ENCODE results near the gene CD37. TPM values are rescaled to one million over a fixed set of nuclear protein-coding genes. Genes with fewer than 3 reads are reported as not detected.

CD37 gene
- total and polyA plus RNA-seq, 2 of the 4 experiments (the other 2 are of a cell fraction) = not detected

- Histone ChIP-seq H3K79me1 (ENCODE audit: low read depth in 1 of 2, low read length in 2 of 2) (no peaks in the 10 kb centered on the region), H3K23ac (ENCODE audit: low read depth, low read length) (no peak overlapping the region), H3K36me3 (ENCODE audit: control insufficient read depth, insufficient read depth, low read length) (no peaks in the 10 kb centered on the region), H3K56ac (ENCODE audit: extremely low read depth, insufficient read depth, low read length) (no peak overlapping the region), H2AFZ (replicated peaks; ENCODE audit: low read length, poor library complexity) (no peak overlapping the region), H3K27me3 (ENCODE audit: control insufficient read depth, insufficient read depth, low read length) (peaks cover 10% of the 10 kb centered on the region), H3K27ac (ENCODE audit: insufficient read depth, low read length) (no peak overlapping the region), H3K4me3 (ENCODE audit: insufficient read depth, low read depth, low read length) (no peak overlapping the region), H4K5ac (ENCODE audit: low read depth, low read length) (no peak overlapping the region), H3K4me1 (ENCODE audit: control insufficient read depth, insufficient read depth, low read length) (no peaks in the 10 kb centered on the region), H3K9ac (ENCODE audit: low read depth, low read length) (no peak overlapping the region), H2BK5ac (ENCODE audit: low read depth, low read length, poor library complexity, severe bottlenecking) (no peak overlapping the region), H3K9me1 (ENCODE audit: insufficient read depth, low read length) (no peaks in the 10 kb centered on the region), H3K18ac (ENCODE audit: low read depth, low read length) (no peak overlapping the region), H3K14ac (replicated peaks; ENCODE audit: low read depth, low read length) (no peak overlapping the region), H2AK9ac (replicated peaks; ENCODE audit: low read depth, low read length, poor library complexity) (no peak overlapping the region), H2AK5ac (ENCODE audit: low read depth, low read length) (no peak overlapping the region), H2BK20ac (ENCODE audit: low read depth, low read length) (no peak overlapping the region), H2BK120ac (ENCODE audit: low read depth, low read length) (no peak overlapping the region), H4K91ac (ENCODE audit: insufficient read depth, low read depth, low read length) (no peak overlapping the region), H2BK15ac (ENCODE audit: low read depth, low read length) (no peak overlapping the region), H4K8ac (ENCODE audit: low read depth in 2 of 2, low read length in 2 of 2) (no peak overlapping the region), H3K4me2 (ENCODE audit: low read depth, low read length) (no peak overlapping the region), H3K9me3 (ENCODE audit: control insufficient read depth, insufficient read depth, low read length) (peaks cover 4% of the 10 kb centered on the region), H3K4ac (ENCODE audit: low read depth, low read length) (no peak overlapping the region), H4K20me1 (ENCODE audit: insufficient read depth, low read length) (no peaks in the 10 kb centered on the region)
- in situ Hi-C loops (cut with MboI; ENCODE audit: low sequenced_read_pairs) = no loop called here
- intact Hi-C loops (cut with micrococcal nuclease) = no loop called here
- dilution Hi-C loops (cut with HindIII; ENCODE audit: low sequenced_read_pairs, unreplicated experiment) = no loop called here
- ChIA-PET CTCF (no interaction called here), POLR2A (ENCODE audit: unreplicated experiment) (interaction anchor here (0.6 kb wide), 1 partner anchor 106 kb away, joined by 4 read pairs; no protein-coding TSS in a partner anchor)
- TF ChIP-seq ELK1 (IDR thresholded peaks at IDR 0.05; ENCODE audit: borderline replicate concordance, low read depth, low read length) = no peak
- TF ChIP-seq MAFK (IDR thresholded peaks at IDR 0.05; ENCODE audit: low read depth, low read length) = peak; percentile 85
- ATAC-seq (ENCODE audit: low read depth) = no peak
- WGBS, 2 experiments (ENCODE audit: extremely low coverage in 2 of 2, insufficient read length in 1 of 2) = no CpG with 5 or more reads among the region's 1 CpG
- no TSS peak for BruUV-seq (replicated peaks)
- no peak for DNase-seq
Observed at GRCh38 chr19:49383599-49383998, 48.4 kb downstream of the CD37 start.
